Measurements from ENCODE around the gene SP6.

DNA sequence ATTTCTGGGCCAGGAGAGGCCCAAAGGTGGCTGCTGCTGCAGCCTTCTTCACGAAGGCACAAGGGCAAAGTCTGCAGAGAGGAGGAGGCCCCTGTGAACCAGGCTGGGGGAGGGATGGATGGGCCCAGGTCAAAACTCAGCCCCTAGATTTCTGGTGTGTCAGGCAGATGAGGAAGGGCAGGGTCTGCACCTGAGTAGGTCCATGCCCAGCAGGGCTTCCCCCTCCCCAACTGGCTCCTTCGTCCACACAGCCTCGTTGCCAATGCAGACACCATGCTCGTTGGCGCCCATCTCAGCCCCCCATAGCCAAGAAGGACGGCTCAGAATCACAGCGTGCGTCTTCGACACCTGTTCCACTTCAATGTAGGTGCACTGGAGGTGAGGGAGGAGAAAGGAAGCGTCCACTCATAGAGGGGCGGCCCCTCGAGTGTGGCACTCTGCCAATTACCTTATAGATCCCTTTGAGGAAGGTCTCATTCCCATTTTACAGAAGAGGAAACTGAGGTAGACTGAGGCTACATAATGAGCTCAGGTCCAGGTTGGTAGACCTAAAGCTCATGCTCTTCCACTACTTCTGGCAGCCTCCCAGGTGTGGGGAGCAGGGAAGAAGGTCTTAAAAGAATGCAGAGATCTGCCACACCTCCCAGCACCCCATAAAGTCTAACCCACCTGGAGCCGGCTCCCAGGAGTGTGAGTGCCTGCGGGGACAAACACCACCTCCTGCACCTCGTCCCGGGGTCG, 10.8 kb downstream of the SP6 start:
- TF ChIP-seq, protein P1, sequence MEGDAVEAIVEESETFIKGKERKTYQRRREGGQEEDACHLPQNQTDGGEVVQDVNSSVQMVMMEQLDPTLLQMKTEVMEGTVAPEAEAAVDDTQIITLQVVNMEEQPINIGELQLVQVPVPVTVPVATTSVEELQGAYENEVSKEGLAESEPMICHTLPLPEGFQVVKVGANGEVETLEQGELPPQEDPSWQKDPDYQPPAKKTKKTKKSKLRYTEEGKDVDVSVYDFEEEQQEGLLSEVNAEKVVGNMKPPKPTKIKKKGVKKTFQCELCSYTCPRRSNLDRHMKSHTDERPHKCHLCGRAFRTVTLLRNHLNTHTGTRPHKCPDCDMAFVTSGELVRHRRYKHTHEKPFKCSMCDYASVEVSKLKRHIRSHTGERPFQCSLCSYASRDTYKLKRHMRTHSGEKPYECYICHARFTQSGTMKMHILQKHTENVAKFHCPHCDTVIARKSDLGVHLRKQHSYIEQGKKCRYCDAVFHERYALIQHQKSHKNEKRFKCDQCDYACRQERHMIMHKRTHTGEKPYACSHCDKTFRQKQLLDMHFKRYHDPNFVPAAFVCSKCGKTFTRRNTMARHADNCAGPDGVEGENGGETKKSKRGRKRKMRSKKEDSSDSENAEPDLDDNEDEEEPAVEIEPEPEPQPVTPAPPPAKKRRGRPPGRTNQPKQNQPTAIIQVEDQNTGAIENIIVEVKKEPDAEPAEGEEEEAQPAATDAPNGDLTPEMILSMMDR (IDR thresholded peaks at IDR 0.05; ENCODE audit: borderline replicate concordance, extremely low read depth, low read length, poor library complexity, severe bottlenecking), result no peak
- TF ChIP-seq EZH2 (IDR thresholded peaks at IDR 0.05; ENCODE audit: borderline replicate concordance, low read depth, low read length, severe bottlenecking), result no peak
